GM18526 (cell line): Measurements from ENCODE around the gene SLC15A3.

Experiments
- POLR2A ChIP-seq: IDR thresholded peaks from 3 replicates; pipeline ENCODE4 v1.6.1; 2011; ENCODE audit not compliant: insufficient read length; ENCODE audit errors: extremely low read depth

SLC15A3 gene

DNA sequence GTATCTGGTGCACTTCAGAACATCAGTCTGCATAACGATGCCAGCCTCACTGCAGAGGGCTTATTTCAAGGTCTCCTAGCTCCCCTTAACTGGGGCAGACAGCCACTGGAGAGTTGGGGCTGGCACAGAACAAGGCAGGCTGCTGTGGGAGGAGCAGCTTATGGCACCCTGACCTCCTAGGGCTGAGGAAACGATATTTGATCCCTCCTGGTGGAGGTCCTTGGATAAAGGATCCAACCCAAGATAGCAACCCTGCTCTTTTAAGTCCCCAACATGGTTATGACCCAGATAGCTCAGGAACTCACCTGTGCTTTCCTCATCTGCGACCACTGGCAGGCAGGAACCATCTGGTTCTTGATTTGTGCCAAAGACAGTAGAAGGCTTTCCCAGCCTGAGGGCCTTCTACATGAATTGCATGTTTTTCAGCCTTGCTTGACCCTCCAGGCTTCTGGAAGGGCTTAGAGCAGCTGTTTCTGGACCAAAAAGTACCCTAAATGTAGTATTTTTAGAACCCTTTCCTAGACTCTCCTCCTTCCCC is 35.2 kb downstream of the SLC15A3 start:
- TF ChIP-seq POLR2A, result no peak

DNA sequence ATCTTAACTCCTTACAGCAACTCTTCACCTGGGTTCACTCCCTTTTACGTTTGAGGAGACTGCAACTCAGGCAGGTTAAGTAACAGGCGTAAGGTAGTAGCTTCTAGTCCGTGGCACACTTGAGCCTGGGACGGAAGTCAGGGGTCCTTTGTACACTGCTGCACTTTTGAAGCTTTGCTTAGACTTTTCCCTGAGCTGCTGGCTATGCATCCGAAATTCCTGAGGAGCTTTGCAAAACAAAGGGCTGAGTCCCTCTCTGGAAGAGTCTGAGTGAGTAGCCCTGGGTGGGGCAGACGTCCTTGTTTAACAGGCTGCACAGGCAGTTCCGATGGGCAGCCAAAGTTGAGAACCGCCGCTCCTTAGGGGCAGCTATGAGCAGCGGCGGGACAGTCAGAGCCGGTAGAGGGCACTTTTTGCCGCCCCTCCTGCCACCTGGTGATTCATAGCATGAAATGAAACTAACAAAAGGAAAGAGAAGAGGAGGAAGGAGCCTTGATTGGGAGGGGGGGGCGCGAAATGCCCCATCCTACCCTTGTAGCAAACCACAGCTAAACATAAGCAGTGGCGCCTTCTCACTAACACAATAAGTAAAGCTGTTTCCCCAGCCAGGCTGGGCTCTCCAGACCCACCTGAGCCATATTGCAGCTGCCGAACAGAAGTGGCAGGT is 36.6 kb downstream of the SLC15A3 start:
- no peak for TF ChIP-seq POLR2A

DNA sequence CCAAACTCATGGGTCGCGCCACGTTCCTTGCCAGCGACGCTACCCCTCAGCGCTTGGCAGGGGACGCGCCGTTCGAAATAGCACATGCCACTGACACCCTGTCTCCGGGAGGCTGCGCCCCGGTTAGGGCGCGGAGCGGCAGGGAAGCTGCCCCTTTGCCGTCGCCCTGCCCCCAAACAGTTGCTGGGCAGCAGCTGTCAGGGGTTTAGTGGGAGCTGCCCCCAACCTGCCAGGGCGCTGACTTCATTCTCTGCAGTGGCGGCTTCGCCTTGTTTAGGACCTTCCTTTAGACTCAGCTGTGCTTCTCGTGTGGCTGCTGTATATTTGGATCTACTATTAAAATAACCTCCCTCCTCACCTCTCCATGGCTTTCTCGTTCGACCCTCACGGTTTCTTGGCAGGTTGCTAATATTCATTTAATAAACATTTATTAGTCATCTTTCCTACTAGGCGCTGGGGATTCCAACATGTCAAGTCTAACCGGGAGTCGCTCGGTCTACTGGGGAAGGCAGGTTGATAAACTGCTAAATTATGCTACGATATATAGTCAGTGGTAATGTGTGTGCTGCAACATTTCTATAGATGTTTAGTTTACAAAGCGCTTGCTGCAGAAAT is 37.2 kb downstream of the SLC15A3 start:
- no peak for TF ChIP-seq POLR2A

DNA sequence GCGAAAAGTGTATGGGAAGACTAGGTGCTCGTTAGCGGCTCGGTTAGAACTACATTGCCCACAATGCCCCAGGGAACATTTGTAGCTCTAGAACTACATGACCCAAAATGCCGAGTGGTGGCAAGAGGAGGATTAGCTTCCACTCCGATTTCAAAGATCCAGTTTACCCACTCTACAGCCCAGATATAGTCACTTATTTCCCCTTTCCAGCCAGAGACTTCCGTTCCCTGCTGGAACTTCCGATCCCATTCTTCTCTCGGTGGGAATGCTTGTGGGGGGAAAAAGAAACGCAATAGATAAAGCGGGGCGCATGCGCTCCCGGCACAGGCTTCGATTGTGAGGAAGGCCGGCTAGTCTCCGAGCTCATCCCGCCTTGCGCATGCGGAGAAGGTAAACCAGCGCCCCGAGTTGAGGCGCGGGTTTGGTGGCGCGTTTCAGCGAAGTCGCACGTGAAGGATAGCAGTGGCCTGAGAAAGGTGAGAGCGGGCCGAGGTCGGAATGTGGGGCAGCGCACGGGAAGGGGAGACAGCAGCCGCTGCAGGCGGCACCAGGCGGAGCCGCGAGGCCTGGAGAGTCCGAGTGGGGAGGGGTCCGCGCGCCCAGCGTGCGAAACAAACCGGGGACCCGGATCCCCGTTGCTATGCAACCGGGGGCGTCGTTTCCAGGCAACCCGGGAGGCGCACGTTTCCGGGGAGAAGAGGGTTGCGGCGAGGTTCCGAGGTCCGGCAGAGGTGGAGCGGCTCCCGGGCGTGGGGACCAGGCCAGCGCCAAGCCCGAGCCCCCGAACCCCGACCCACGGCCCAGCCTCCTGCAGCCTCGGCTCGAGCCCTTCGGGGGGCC is 38.0 kb downstream of the SLC15A3 start, which contains the start of gene TMEM109:
Gene TMEM109, plus strand, starts transcription at position 366 of the 840 bp plus-strand sequence. CDS start 5,536 bp downstream, outside the sequence.
- peak; percentile 32 for TF ChIP-seq POLR2A

DNA sequence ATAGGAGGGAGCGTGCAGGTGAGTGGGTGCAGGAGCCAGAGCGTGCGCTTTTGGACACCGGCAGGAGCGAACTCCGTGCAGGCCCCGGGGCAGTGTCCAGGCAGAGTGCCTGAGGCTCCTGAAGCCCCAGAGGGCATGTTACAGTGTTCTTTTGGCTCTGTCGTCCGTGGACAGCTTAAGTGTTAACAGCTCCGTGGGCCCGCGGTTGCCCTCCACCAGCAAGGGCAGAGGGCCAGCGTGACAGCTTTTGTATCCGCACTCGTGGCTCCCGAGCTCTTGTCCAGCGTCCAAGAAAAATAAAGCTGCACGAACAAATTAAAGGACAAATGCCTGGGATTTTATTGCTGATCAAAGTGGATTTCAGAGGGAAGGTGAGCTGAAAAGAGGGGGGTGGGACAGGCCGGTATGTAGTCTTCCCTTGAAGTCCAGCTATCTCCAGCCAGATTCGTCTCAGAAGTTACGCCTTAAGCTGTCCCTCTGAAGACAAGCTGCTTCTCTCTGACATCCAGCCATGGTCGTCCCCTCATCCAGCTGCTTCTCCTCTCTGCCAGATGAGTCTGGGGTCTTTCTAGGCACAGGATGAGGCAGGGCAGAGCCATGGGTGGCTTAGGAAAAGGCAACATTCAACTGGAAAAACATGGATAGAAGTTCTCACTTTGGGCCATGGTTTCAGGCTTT is 39.0 kb downstream of the SLC15A3 start:
- no peak for TF ChIP-seq POLR2A

DNA sequence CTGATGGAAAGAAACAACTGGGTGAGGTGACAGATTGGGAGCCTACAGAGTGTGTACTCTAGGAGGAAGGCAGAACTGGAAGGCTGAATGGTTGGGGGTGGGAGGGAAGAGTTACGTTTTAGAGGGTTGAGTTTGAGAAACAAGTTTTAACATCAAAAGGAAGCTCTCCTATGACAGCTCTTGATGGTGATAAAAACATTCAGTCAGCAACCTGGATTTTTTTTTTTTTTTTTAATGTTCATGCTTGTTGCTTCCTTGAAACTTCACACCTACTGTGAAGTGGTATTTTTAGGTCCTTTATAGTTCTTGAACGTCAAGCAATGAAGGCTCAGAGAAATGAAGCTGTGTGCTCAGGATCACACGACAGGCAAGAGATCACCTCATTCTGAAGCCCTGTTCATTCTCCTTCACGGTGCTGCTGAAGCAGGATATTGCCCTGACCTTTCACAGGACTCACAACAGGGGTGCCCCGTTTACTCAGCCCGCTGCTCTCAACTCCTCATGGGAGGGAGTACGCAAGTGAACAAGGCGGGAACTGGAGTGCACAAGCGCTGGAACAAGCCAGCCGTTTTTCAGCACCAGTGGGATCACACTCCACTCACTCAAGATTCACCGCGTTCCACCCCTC is 39.6 kb downstream of the SLC15A3 start:
- TF ChIP-seq POLR2A, result no peak

DNA sequence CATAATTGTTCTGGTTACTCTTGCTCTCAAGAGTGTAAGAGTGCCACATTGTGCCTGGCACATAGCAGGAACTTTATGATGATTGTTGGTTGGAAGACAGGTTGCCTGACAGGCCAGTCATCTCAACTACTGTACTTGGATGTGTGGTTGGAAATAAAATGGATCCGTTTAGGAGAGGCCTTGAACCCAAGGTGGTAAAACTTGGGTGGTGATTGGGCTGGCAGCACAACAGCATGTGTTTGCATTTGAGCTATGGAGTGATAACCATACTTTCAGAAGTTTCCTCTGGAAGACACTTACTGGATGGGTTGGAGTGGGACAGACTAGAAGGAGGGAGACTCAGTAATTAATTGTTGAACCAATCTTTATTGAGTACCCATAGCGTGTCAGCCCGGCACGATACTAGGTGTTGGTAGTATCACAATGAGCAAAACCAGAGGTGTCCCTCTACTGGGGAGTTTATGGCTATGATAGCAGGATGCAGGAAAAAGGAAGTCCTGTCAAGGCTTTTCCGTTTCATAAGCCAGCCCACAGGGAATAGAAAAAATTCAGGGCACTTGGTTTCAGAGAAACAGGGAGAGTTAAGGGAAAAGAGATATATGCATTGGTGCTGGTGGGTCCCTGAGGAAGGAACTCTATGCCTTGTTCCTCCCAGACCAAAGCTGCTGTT is 41.1 kb downstream of the SLC15A3 start:
- TF ChIP-seq POLR2A, result no peak

DNA sequence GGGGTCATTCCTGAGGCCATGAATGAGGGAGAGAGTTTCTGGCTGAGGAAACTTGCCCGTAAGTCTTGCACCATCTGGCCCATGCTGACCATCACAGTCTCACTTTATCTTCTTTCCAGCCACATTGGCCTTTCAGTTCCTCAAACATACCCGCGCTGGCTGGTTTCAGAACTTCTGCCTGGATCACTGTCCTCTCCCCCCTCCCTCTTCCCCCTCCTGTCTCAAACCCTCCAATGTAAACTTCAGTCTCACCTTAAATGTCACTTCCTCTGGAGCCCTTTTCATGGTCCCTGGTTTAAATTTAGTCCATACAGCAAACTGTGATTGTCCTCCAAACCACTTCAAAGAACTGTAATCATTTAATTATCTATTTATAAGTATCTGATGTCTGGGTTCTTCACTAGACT is 41.7 kb downstream of the SLC15A3 start:
- no peak for TF ChIP-seq POLR2A

DNA sequence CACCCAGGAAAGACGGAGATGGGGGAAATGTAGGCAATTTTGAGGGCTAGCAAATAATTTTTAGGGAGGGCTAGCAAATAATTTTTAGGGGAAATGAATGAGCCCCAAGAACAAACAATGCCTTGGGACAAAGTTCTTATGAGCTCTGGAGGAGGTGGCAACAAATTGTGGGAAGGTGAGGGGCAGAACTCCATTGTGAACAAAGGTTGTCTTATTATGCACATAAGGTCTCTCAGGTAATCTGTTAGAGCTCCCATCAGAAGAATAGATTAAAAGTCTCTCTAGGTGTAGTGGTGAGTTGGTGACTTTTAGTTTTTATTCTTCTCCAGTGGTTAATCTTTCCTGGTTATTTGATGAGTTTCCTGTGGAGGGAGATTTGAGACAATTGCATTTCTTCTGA is 43.2 kb downstream of the SLC15A3 start:
- no peak for TF ChIP-seq POLR2A

DNA sequence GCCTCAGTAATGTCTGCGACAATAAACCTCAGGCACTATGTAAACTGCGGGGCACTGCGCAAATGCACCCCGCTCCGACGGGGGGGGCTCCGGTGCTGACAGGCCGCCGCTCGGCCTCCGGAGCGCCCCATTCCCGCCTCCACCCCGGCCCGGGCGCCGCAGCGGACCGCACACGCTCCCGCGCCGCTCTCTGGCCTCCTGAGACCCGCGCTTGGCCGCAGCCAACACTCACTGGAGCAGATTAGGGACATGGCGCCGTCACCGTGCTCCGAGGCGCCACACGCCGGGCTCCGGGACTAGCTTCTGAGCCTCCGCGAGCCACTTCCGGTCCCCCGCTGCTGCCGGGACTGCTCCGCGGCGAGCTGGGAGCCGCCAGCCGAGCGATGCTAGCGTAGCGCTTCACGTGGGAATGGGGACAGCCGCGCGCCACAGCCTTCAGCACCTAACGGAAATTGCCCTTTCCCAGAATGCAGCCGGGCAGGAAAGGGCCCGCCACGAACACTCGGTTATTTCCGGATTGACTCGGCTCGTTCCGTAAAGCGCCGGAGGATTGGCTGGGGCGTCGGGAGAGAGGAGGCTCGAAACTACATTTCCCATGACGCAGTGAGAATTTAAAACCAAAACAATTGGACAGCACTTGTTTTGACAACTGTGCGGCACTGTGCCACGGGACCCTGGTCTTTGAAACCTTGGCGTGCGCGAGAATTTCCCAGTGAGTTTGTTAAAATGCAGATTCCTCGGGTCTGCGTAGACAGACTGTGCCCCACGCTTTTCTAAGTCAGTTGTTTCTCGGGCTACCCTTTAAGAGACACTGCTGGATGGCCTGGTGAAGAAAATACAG is 45.6 kb downstream of the SLC15A3 start, which contains the start of gene PRPF19:
Gene PRPF19, minus strand, starts transcription at position 454 of the 841 bp plus-strand sequence. Its CDS starts 203 bp downstream, at position 251.
- peak; percentile 86 for TF ChIP-seq POLR2A

DNA sequence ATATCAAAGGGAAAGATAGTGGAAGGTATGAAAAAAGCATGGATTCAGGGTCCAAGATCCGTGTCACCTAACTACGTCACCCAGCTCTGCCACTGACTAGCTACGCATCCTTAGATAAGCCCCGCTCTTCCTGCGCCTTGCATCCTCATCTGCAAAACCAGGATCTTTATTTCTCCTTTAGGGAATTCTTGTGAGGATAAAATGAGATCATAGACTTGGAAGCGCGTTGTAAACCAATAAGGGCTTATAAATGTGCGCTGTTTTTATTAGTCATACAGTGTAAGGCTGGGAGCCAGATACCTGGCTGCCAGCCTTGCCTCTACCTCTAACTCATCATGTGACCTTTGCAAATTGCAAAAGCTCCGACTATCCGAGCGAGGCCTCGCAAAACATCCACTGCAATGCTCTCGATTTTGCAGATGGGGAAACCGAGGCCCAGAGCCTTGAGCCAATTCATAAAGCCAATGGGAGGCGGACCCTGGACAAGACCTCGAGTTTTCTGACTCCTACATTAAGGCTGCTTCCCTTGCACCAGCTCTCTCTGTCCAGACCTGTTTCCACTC is 46.3 kb downstream of the SLC15A3 start:
- no peak for TF ChIP-seq POLR2A

DNA sequence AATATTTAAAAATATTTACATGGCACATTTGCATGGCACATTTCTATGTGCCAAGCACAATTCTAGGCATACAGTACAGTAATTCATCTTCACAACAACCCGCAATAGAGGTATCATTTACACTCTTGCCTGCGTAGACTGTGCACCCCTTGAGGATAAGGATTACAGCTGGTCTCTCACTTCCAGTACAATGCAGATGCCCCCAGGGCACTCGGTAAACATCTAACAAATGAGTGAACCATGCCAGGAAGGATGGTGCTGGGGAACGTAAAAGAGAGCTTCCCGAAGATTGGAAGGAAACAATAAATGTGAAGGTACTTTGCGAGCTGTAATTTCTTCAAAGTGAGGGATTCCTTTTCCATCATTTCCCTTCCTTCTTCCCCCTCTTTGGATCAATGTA is 46.9 kb downstream of the SLC15A3 start:
- TF ChIP-seq POLR2A, result no peak

DNA sequence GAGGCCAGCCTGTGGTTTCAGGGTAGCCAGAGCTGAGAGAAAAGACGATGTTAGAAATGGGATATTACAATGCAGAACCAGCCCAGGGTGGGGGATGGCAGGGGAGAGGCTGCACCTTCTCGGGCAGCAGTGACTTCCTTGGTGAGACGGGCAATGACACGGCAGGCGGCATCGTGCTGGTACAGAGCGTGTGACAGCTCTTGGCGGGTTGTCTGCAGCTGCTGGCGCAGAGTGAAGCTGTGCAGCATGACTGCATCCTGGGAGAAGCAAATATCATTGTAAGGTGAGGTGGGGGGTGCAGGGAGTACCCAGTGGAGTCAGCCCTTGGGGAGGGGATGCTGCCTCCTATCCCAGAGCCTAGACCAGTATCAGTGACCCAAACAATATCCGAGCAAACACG is 49.4 kb downstream of the SLC15A3 start:
- no peak for TF ChIP-seq POLR2A
